DMS53 treated with DMSO at 0.1 percent for 48 hours (cell line): ENCODE results near the gene DOCK4.
"Not testable (repeated sequence)": the region's sequence is repeated elsewhere in the genome, so short reads cannot be mapped to it uniquely, and the experiment has no call there.

Experiments used
- DNase-seq: peaks from one replicate; lab custom pipeline; 2025; ENCODE audit not compliant: unreplicated experiment; lab: John Stamatoyannopoulos, UW

Gene DOCK4

GRCh38 chr7:112206238-112206990, at the start of gene DOCK4, which contains the start of gene ZNF277:
Gene DOCK4, minus strand, starts transcription at chr7:112206399. Its CDS starts 261 bp downstream, at chr7:112206138.
Gene ZNF277, plus strand, starts transcription at chr7:112206695. Its CDS starts 22 bp downstream, at chr7:112206717.
- DNase-seq: peak; percentile 98

GRCh38 chr7:112255388-112255720, 49.2 kb upstream of the DOCK4 start:
- no peak for DNase-seq

- no peak for DNase-seq
Observed at GRCh38 chr7:112254709-112255387, 48.6 kb upstream of the DOCK4 start.

- DNase-seq: no peak
Observed at GRCh38 chr7:112254156-112254555, 48.0 kb upstream of the DOCK4 start.

- DNase-seq: no peak
Observed at GRCh38 chr7:112252691-112253090, 46.5 kb upstream of the DOCK4 start.

GRCh38 chr7:112252141-112252540, 45.9 kb upstream of the DOCK4 start:
- DNase-seq: no peak

- DNase-seq: not testable (repeated sequence)
Observed at GRCh38 chr7:112249967-112250366, 43.8 kb upstream of the DOCK4 start.

GRCh38 chr7:112248598-112248997, 42.4 kb upstream of the DOCK4 start:
- DNase-seq: no peak

- DNase-seq: no peak
Observed at GRCh38 chr7:112238852-112239610, 32.8 kb upstream of the DOCK4 start.

- DNase-seq: no peak
Observed at GRCh38 chr7:112238330-112238729, 32.1 kb upstream of the DOCK4 start.

GRCh38 chr7:112236597-112236996, 30.4 kb upstream of the DOCK4 start:
- no peak for DNase-seq

GRCh38 chr7:112234147-112234546, 27.9 kb upstream of the DOCK4 start:
- no peak for DNase-seq

GRCh38 chr7:112233048-112233697, 27.0 kb upstream of the DOCK4 start:
- no peak for DNase-seq

- DNase-seq: no peak
Observed at GRCh38 chr7:112232212-112232978, 26.2 kb upstream of the DOCK4 start.

- DNase-seq: no peak
Observed at GRCh38 chr7:112228632-112229031, 22.4 kb upstream of the DOCK4 start.

- DNase-seq: no peak
Observed at GRCh38 chr7:112226701-112227276, 20.6 kb upstream of the DOCK4 start.

GRCh38 chr7:112225006-112225405, 18.8 kb upstream of the DOCK4 start:
- DNase-seq: no peak

- DNase-seq: no peak
Observed at GRCh38 chr7:112224186-112224585, 18.0 kb upstream of the DOCK4 start.

GRCh38 chr7:112223310-112223709, 17.1 kb upstream of the DOCK4 start:
- no peak for DNase-seq

GRCh38 chr7:112220877-112221434, 14.8 kb upstream of the DOCK4 start:
- no peak for DNase-seq
